TTC549 (cell line): ENCODE data around the gene GALNT2.

Experiments used
- FAIRE-seq: peaks from 2 replicates; lab custom pipeline; 2012; peaks lifted over from hg19 to GRCh38; lab: Jason Lieb, UNC

GALNT2 gene

GRCh38 chr1:230113235-230113592 lies 46.2 kb downstream of the GALNT2 start:
- no peak for FAIRE-seq

- no peak for FAIRE-seq
Observed at GRCh38 chr1:230113593-230114236, 46.7 kb downstream of the GALNT2 start.

GRCh38 chr1:230114237-230114651 lies 47.2 kb downstream of the GALNT2 start:
- no peak for FAIRE-seq

- FAIRE-seq, result no peak
Observed at GRCh38 chr1:230117694-230118093, 50.7 kb downstream of the GALNT2 start.

GRCh38 chr1:230119340-230119739 lies 52.3 kb downstream of the GALNT2 start:
- no peak for FAIRE-seq

- FAIRE-seq, result no peak
Observed at GRCh38 chr1:230120289-230120920, 53.4 kb downstream of the GALNT2 start.

GRCh38 chr1:230120921-230121381 lies 53.9 kb downstream of the GALNT2 start:
- peak; percentile 29 for FAIRE-seq

- FAIRE-seq, result no peak
Observed at GRCh38 chr1:230121950-230122349, 54.9 kb downstream of the GALNT2 start.

- no peak for FAIRE-seq
Observed at GRCh38 chr1:230122366-230123279, 55.6 kb downstream of the GALNT2 start.

GRCh38 chr1:230123280-230124185 lies 56.5 kb downstream of the GALNT2 start:
- no peak for FAIRE-seq

GRCh38 chr1:230124186-230125128 lies 57.4 kb downstream of the GALNT2 start:
- no peak for FAIRE-seq

GRCh38 chr1:230125141-230125540 lies 58.1 kb downstream of the GALNT2 start:
- no peak for FAIRE-seq

- no peak for FAIRE-seq
Observed at GRCh38 chr1:230125640-230126528, 58.8 kb downstream of the GALNT2 start.

- no peak for FAIRE-seq
Observed at GRCh38 chr1:230126529-230127104, 59.6 kb downstream of the GALNT2 start.

GRCh38 chr1:230127105-230128054 lies 60.3 kb downstream of the GALNT2 start:
- FAIRE-seq, result no peak

- FAIRE-seq, result no peak
Observed at GRCh38 chr1:230128569-230129285, 61.7 kb downstream of the GALNT2 start.

- FAIRE-seq, result no peak
Observed at GRCh38 chr1:230129341-230129740, 62.3 kb downstream of the GALNT2 start.
